SK-N-SH (cell line): ENCODE results near the gene TMC1. TPM values are rescaled to one million over a fixed set of nuclear protein-coding genes. Genes with fewer than 3 reads are reported as not detected.

Experiments
- CTCF ChIA-PET: fragments of 300-600, 350-600 bp; formaldehyde crosslinking; extraction: SDS; loops from one replicate; lab custom pipeline; 2021; lab: Yijun Ruan, JAX
- POLR2A ChIA-PET: fragments of 350-600 bp; sonication (Branson Sonifier 250); formaldehyde crosslinking; extraction: SDS; loops from one replicate; lab custom pipeline; 2020; ENCODE audit warnings: antibody characterized with exemption, inconsistent platforms; lab: Yijun Ruan, JAX
- DNase-seq: peaks from one replicate; pipeline ENCODE4 v3.0.0; 2012
- H2AFZ ChIP-seq: fragments of 200-600 bp; sonication (generic); 2 replicates; pipeline ENCODE4 v1.8.1; 2016; ENCODE audit warnings: antibody characterized with exemption, mild to moderate bottlenecking, low read depth
- H3F3A ChIP-seq: fragments of 200-600 bp; sonication (generic); replicated peaks from 2 replicates; pipeline ENCODE3; 2016; ENCODE audit warnings: antibody characterized with exemption, mild to moderate bottlenecking; ENCODE audit not compliant: insufficient read depth
- H3K27ac ChIP-seq, 2 experiments: fragments of 200-500 bp in 1 of 2; fragments of 200-600 bp in 1 of 2; sonication (Bioruptor generic) in 1 of 2; sonication (generic), shearing (Covaris generic) in 1 of 2; 2 replicates each; pipeline versions ENCODE4 v1.5.1 to v1.6.1; 2014 to 2016; ENCODE audit warnings: low read depth in 2 of 2, inconsistent platforms in 1 of 2, low read length in 1 of 2, mild to moderate bottlenecking in 1 of 2, mixed read lengths in 1 of 2
- H3K27me3 ChIP-seq: fragments of 200-600 bp; sonication (generic), shearing (Covaris generic); 2 replicates; pipeline ENCODE4 v1.6.1; 2016; ENCODE audit warnings: mixed run types; ENCODE audit not compliant: insufficient read depth
- H3K36me3 ChIP-seq, 2 experiments: fragments of 200-500 bp in 1 of 2; fragments of 200-600 bp in 1 of 2; sonication (Bioruptor generic) in 1 of 2; sonication (generic) in 1 of 2; replicated peaks in 1 of 2; 2 replicates each; pipeline versions ENCODE3 to v1.5.1; 2014 to 2016; ENCODE audit warnings: low read length in 1 of 2, mild to moderate bottlenecking in 1 of 2; ENCODE audit not compliant: insufficient read depth in 2 of 2, control insufficient read depth in 1 of 2
- H3K4me1 ChIP-seq, 2 experiments: fragments of 200-500 bp in 1 of 2; fragments of 200-600 bp in 1 of 2; sonication (Bioruptor generic) in 1 of 2; sonication (generic), shearing (Covaris generic) in 1 of 2; 2 replicates each; pipeline versions ENCODE4 v1.5.1 to v1.6.1; 2014 to 2016; ENCODE audit warnings: low read depth in 1 of 2, low read length in 1 of 2, mixed run types in 1 of 2; ENCODE audit not compliant: insufficient read depth in 2 of 2, control insufficient read depth in 1 of 2
- H3K4me2 ChIP-seq: fragments of 200-600 bp; sonication (generic), shearing (Covaris generic); 2 replicates; pipeline ENCODE4 v1.6.1; 2017; ENCODE audit warnings: mixed run types
- H3K4me3 ChIP-seq, 2 experiments: fragments of 200-500 bp in 1 of 2; fragments of 200-600 bp in 1 of 2; sonication (Bioruptor generic) in 1 of 2; sonication (generic), shearing (Covaris generic) in 1 of 2; 2 replicates each; pipeline versions ENCODE4 v1.5.1 to v1.8.1; 2014 to 2016; ENCODE audit warnings: low read depth in 2 of 2, inconsistent platforms in 1 of 2, low read length in 1 of 2, mild to moderate bottlenecking in 1 of 2, mixed read lengths in 1 of 2, moderate library complexity in 1 of 2
- H3K79me2 ChIP-seq: fragments of 200-600 bp; sonication (generic); 2 replicates; pipeline ENCODE4 v1.8.1; 2017; ENCODE audit warnings: mild to moderate bottlenecking; ENCODE audit not compliant: insufficient read depth
- H3K9ac ChIP-seq: fragments of 200-600 bp; sonication (generic); 2 replicates; pipeline ENCODE4 v1.6.1; 2017; ENCODE audit warnings: mixed run types
- H3K9me2 ChIP-seq: fragments of 200-600 bp; sonication (generic); 2 replicates; pipeline ENCODE4 v1.6.1; 2017; ENCODE audit warnings: mixed run types
- H3K9me3 ChIP-seq: fragments of 200-600 bp; sonication (generic); 2 replicates; pipeline ENCODE4 v1.6.1; 2017; ENCODE audit warnings: mixed run types, mild to moderate bottlenecking, moderate library complexity
- H4K20me1 ChIP-seq: fragments of 200-600 bp; sonication (generic); 2 replicates; pipeline ENCODE4 v1.6.1; 2017; ENCODE audit warnings: mild to moderate bottlenecking, mixed run types; ENCODE audit not compliant: insufficient read depth
- ELF1 ChIP-seq: IDR thresholded peaks from 2 replicates; pipeline ENCODE4 v1.4.0; 2012
- FOXJ3 ChIP-seq: sonication (generic); formaldehyde crosslinking; IDR thresholded peaks from 2 replicates; pipeline ENCODE4 v1.5.1; 2020; ENCODE audit warnings: mild to moderate bottlenecking, missing genetic modification reagents
- JUND ChIP-seq: IDR thresholded peaks from 2 replicates; pipeline ENCODE4 v1.4.0; 2012
- MEF2A ChIP-seq: IDR thresholded peaks from 2 replicates; pipeline ENCODE4 v1.4.0; 2012; ENCODE audit warnings: low read depth, borderline replicate concordance
- RXRA ChIP-seq: IDR thresholded peaks from 2 replicates; pipeline ENCODE4 v1.4.0; 2012; ENCODE audit warnings: low read depth, mild to moderate bottlenecking, borderline replicate concordance
- SIN3A ChIP-seq: IDR thresholded peaks from 2 replicates; pipeline ENCODE4 v1.6.1; 2012; ENCODE audit warnings: low read depth, mild to moderate bottlenecking, low read length, moderate library complexity, borderline replicate concordance
- SMC3 ChIP-seq: IDR thresholded peaks from 2 replicates; pipeline ENCODE4 v1.6.1; 2012; ENCODE audit warnings: low read depth, low read length, improper control_type of control experiment
- TAF1 ChIP-seq: IDR thresholded peaks from 2 replicates; pipeline ENCODE4 v1.6.1; 2012; ENCODE audit warnings: low read depth, mild to moderate bottlenecking, low read length, moderate library complexity, borderline replicate concordance
- TEAD4 ChIP-seq: IDR thresholded peaks from 2 replicates; pipeline ENCODE4 v1.4.0; 2012; ENCODE audit warnings: mild to moderate bottlenecking, borderline replicate concordance; ENCODE audit not compliant: insufficient read depth
- YY1 ChIP-seq: IDR thresholded peaks from 2 replicates; pipeline ENCODE4 v1.4.0; 2012; ENCODE audit warnings: low read depth, mild to moderate bottlenecking
- WGBS: methylation state at CpG from one replicate; pipeline ENCODE4 v1.1.6; 2017; ENCODE audit warnings: low lambda C conversion rate; 5-methylcytosine and 5-hydroxymethylcytosine counted together
- polyA plus RNA-seq, 3 experiments: library from polyadenylated mRNA; depleted of rRNA; stranded (reverse); fragments of >200 nt; gene quantifications; 2 replicates each; pipeline ENCODE4 v1.2.3, GENCODE V29; 2012
- TF ChIP-seq, protein P1 (sequence below): IDR thresholded peaks from 2 replicates; pipeline ENCODE4 v1.4.0; 2012; ENCODE audit warnings: low read depth, borderline replicate concordance

The TMC1 gene
- polyA plus RNA-seq, 1 of the 3 experiments (the other 2 are of a cell fraction): not detected

DNA sequence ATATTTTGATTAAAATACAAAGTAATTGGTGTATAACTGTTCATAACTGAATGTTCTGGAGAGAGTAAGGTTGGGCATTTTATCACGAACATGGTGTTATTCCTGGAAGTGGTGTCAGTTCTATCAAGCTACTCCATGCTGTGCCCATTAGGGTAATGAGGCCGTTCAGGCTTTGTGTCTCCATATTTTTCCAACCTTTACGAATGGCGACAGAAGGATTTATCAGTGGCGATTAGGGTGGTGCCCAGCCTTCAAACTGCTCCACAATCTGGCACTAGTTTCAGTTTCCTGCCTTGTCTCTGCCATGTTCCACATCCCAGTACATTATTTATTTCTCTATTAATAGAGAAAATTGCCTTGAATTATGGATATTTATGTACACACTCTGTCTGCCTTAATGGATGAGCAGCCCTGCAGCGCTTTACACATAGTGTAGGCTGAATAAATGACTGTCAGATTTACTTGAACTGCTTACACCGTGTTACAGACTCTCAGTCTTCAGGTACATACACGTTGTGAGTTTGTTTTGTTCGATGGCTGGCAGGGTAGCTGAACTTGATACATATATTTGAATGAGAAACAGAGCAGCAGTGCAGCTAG is 23.9 kb upstream of the TMC1 start:
- Histone ChIP-seq H3K27ac (peak overlapping the region in 1 of 2 experiments; percentile 16; a peak in 1 of 4 replicates), H3K9me2 (no peaks in the 10 kb centered on the region), H4K20me1 (no peaks in the 10 kb centered on the region), H3K9me3 (no peaks in the 10 kb centered on the region), H3K4me3 (no peak overlapping the region), H3F3A (peaks cover 7% of the 10 kb centered on the region), H3K4me2 (peak overlapping the region; percentile 7; the same call in 1 of the 2 replicates), H3K36me3 (no peaks in the 10 kb centered on the region), H2AFZ (peak overlapping the region; percentile 86), H3K9ac (no peak overlapping the region), H3K79me2 (no peaks in the 10 kb centered on the region), H3K4me1 (no peaks in the 10 kb centered on the region), H3K27me3 (peaks cover 5% of the 10 kb centered on the region; the same call in 1 of the 2 replicates)
- 23% methylated on average over 9 of the region's 9 CpGs for WGBS
- DNase-seq: no peak
- TF ChIP-seq TEAD4: no peak
- TF ChIP-seq, protein P1, sequence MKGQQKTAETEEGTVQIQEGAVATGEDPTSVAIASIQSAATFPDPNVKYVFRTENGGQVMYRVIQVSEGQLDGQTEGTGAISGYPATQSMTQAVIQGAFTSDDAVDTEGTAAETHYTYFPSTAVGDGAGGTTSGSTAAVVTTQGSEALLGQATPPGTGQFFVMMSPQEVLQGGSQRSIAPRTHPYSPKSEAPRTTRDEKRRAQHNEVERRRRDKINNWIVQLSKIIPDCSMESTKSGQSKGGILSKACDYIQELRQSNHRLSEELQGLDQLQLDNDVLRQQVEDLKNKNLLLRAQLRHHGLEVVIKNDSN: no peak
- TF ChIP-seq SMC3: no peak
- no peak for TF ChIP-seq RXRA
- no peak for TF ChIP-seq MEF2A
- no peak for TF ChIP-seq JUND
- no peak for TF ChIP-seq SIN3A
- no peak for TF ChIP-seq YY1
- TF ChIP-seq ELF1: no peak
- TF ChIP-seq TAF1: no peak
- CTCF ChIA-PET: no interaction called here
- POLR2A ChIA-PET: no interaction called here

- no peak overlapping the region for H3K4me2 ChIP-seq
- no peak overlapping the region for H2AFZ ChIP-seq
- ChIA-PET CTCF (no interaction called here), POLR2A (no interaction called here)
- 54% methylated on average over 3 of the region's 3 CpGs for whole genome bisulfite sequencing
- no peaks in the 10 kb centered on the region for H4K20me1 ChIP-seq
- H3K9ac ChIP-seq: no peak overlapping the region
- no peaks in the 10 kb centered on the region for H3K9me3 ChIP-seq
- no peak for TF ChIP-seq FOXJ3 (CRISPR knock-in tag)
- TF ChIP-seq, protein P1: no peak
- TF ChIP-seq MEF2A: no peak
- TF ChIP-seq RXRA: no peak
- H3K36me3 ChIP-seq: no peaks in the 10 kb centered on the region
- H3K27ac ChIP-seq: no peak overlapping the region
- peaks cover 18% of the 10 kb centered on the region for H3F3A ChIP-seq
- no peak overlapping the region for H3K4me3 ChIP-seq
- no peaks in the 10 kb centered on the region for H3K9me2 ChIP-seq
- DNase-seq: no peak
- H3K27me3 ChIP-seq: peaks cover 5% of the 10 kb centered on the region; the same call in 1 of the 2 replicates
- no peaks in the 10 kb centered on the region; a peak in 1 of 4 replicates for H3K4me1 ChIP-seq
- no peaks in the 10 kb centered on the region for H3K79me2 ChIP-seq
These were observed 14.8 kb upstream of the TMC1 start for GRCh38 chr9:72506615-72507014.
